GM19193 (cell line): ENCODE measurements around the gene SCUBE1.

Source experiments
- POLR2A ChIP-seq: IDR thresholded peaks from 4 replicates; pipeline ENCODE4 v1.6.1; 2011; ENCODE audit not compliant: insufficient read depth, insufficient read length; ENCODE audit errors: extremely low read depth

The SCUBE1 gene

DNA sequence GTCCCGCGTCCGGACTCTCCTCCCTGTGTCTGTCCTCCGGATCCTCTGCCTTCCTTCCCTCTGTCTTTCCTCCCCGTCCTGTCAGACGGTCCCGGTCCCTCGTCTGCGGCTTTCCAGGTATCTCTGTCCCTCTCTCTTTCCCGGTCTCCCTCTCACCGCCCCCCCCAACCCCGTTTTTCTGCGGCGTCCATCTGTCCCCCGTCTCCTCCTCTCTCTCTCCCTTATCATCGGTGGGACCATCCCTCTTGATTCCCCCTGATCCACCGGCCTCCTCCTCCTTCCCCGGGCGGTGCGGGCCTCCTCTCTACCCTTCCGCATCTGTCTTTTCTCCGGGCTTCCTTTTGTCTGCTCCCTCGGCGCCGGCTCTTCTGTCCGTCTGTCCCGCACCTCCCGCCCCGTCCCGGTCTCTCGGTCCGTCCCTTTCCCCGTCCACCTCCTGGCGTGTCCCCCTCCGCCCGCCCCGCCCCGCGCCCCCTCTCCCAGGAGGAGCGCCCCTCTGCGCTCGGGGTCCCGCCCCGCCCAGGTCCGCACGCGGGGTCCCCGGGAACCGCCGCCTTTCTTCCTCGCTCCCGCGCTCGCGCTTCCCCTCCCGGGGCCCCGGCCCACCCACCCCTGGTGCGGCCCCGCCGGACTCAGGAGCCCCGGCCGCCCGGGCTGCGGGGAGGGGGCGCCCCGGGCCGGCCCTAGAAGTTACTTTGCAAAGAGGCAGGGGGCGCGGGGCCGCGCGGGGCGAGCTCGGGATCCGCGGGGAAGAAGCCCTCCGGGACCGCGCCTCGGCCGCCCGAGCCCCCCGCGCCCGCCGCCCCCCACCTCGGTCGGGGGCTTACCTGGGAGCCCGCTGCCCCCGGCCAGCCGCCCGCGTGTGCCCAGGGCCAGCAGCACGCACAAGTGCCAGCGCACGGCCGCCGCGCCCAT, 568 bp downstream of the SCUBE1 start:
- TF ChIP-seq POLR2A: no peak

DNA sequence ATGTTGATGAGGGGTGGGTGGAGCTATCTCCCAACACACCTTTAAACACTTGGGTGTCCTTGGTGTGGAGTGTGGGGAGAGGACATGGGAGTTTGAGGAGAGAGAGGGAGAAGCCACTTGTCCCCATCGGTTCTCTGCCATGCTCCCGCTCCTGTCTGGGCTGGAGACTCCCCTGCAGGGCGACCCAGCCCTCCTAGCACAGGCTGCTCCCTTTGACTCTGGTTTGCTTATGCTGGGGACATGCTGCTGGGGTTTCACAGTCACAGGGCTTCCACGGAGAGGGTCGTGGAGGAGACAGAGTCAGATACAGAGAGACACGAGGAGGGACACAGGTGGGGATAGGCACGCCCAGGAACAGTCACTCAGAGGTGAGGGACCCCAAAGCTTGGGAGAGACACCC, 1.6 kb downstream of the SCUBE1 start:
- no peak for TF ChIP-seq POLR2A

DNA sequence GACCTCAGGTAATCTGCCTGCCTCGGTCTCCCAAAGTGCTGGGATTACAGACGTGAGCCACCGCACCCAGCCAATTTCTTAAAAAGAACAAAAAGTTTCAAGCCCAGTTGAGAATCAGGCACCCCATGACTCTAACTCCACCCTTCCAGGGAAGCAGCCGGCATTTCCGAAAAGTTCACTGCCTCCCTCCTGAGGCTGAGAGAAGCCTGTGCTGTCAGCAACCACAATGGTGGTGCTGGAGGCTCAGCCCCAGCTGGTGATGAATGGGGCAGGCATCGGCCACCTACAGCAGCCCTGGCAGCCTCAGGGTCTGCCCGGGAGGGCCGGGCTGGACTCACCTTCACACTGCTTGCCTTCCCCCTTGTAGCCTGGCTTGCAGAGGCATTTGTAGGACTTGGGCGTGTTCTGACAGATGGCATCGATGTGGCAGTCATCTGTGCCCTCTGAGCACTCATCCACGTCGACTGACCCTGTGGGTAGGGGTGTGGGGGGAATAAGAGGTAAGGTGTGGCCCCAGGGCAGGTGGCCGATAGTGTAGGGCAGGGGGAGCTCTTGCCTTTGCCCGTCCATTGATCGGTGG, 4.3 kb downstream of the SCUBE1 start:
- TF ChIP-seq POLR2A: no peak

DNA sequence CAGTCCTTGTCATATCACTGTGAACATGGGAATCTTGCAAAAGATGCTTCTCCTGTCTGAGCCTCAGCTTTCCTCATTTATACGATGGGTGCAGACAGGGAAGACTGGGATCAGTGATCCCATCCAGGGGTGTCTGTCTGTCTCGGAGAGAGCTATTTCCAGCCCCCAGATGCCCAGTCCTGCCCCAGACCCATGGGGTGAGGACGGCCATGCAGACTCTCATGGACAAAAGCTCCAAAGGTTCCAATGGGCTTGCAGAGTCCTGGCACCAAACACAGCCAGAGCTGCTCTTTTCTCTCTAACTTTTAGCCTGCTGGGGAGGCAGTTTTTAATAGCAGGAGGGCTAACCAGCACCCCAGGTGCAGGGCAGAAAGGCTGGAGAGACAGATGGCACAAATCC, 5.2 kb downstream of the SCUBE1 start:
- TF ChIP-seq POLR2A: no peak

DNA sequence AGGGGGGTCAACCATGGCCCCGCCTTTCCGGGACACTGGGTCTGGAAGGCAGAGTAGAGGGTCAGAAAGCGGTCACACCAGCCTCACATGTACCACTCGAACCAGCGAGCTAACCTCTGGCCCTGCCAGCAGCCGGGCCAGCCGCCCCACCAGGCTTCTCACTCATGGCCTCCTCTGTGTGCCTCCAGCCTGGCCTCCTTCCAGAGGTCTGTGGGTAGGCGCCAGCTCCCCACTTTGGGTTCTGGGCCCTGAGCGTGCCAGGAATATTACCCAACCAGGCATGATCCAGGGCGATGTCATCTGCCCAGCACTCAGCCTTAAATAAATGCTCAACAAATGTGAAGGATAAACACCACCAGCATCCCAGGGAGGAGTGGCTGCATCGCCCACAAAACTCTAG, 5.8 kb downstream of the SCUBE1 start:
- TF ChIP-seq POLR2A: no peak

DNA sequence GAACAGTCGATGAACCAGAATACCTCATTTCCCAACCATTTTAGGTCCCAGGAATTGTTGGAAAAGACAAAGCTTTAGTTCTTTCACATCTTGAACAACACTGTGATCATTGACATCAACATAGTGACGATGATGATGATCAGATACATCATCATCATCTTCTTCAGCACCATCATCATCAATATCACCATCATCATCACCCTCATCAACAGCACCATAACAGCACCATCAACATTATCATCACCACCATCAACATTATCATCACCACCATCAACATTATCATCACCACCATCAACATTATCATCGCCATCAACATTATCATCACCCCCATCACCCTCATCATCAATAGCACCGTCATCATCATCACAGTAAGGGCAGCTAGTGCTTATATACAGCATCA, 8.8 kb downstream of the SCUBE1 start:
- TF ChIP-seq POLR2A: no peak

DNA sequence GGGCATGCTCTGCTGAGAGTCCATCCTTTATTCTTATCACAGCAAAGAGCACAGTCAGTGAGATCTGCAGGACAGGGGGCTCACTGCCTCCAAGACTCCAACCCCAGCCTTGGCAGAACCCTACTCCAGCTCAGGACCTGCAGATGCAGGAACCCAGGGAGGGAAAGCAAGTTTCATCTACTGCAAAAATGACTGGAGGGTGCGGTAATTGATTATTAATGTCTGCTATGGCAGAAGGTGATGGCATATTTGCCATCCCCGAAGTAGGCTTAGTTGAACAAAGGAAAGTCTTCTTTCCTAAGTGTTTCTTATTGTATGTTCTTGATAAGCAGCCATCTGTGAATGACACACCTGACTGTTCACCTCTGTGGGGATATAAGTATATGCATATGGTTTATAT, 9.2 kb downstream of the SCUBE1 start:
- no peak for TF ChIP-seq POLR2A

DNA sequence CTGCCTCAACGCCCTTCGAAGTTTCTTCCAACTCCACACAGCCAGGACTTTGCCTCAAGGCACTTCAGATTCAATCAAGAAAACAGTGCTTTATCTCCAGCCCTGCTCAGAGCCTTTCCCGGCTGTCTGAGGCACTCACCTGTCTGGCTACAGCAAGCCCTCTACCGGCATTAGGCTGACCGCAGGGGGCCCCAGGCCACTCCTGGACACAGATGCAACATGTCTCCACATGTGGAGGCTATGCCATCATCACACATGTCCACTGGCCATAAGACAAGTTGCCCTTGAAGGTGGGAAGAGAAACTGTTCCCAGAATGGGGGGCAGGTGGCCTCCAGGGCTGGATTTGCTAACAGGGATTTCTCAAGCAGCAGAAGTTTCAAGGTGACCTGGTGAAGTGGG, 10.0 kb downstream of the SCUBE1 start:
- no peak for TF ChIP-seq POLR2A

DNA sequence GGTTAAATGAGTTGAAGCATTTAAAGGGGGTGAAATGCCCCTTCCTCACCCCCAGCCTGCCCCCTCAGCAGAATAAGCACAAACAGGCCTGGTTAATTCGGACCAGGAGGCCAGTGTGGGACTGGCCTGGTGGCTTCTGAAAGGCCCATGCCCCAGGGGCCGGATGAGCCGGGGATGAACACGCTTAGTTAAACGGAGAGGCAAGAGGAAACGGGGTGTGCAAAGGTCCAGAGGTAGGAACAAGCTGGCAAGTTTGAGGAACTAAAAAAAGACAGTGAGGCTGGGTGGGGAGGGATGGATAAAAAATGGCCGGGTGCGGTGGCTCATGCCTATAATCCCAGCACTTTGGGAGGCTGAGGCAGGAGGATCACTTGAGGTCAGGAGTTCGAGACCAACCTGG, 11.5 kb downstream of the SCUBE1 start:
- TF ChIP-seq POLR2A: no peak

DNA sequence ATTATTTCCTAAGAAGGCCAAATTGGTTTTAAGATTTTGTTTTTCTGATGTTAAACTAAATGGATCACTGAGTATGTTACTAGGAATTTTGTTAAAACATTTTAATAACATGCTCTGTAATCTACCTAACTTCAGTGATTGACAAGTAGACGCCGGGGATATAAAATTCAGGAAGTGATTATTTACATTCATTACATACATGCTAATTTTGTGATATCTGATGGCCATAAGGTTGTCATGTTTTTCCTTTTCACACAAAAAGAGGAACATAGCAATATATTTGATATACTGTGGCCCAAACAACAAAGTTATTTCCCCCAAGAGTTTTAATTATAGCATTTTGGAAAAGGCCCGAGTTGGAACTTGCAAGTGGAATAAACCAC, 12.1 kb downstream of the SCUBE1 start:
- TF ChIP-seq POLR2A: no peak

DNA sequence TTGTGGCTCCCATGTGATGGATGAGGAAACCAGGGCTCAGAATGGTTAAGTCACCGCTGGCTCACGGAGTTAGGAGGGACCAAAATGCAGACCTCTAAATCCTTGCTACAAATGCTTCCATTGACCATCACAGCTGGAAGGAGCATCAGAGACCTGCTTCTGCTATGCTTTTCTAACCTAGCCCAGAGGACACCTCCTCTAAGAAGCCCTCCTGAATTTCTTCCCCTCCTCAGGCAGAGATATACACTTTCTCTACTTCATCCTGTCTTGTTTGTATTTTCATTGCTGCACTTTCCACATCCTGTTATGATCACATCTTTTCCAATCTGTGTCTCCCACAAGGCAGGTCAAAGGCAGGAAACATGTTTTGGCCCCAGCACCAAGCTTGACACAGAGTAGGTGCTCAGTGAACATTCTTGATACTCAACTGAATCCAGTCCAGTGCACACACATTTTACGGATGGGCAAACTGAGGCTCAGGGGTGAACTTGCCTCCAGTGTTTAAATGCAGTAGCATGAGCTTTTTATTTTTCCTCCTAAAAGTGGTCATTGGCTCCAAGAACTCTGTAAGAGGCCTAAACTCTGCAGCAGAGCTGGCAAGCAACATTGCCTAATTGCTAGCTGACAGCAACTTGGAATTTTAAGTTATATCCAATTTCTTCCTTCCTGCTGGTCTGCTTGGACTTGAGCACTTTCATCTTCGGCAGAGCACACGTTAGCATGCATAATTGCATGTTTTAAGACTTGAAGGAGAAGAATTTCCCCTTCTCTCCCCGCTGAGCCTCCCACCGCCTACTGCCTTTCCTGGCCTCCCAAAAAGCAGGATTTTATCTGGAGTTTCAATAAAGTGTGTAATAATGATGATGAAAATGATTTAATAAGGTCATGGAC, 12.7 kb downstream of the SCUBE1 start:
- TF ChIP-seq POLR2A: no peak

DNA sequence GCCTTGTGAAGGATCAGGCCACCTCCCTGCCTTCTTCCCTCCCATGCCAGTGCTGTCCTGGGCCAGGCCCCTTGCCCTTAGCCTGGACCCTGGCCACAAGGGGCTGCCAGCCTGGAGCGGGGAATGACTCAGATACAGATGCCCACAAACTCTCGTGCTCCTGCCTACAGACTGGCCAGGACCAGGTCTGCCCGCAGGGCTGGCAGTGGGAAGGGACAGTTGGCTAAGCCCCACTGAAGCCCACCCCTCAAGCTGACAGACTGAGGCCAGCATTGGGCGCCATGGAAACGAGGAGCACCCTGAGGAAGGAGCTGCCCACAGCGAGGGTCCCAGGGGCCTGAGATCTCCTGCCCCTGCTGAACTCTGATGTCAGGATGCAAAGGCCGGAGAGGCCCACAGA, 14.1 kb downstream of the SCUBE1 start:
- no peak for TF ChIP-seq POLR2A

DNA sequence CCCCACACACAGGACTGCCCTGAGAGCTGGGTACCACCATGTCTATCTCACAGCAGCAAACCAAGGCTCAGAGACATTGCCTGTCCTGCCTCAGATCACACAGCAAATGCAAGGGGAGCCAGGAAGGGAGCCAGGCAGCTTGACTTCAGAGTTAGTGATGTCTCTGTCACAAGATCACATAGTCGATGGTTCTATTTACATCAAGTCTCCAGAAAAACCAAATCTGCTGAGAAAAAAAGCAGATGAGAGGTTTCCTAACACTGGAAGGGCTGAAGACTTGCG, 16.1 kb downstream of the SCUBE1 start:
- no peak for TF ChIP-seq POLR2A

DNA sequence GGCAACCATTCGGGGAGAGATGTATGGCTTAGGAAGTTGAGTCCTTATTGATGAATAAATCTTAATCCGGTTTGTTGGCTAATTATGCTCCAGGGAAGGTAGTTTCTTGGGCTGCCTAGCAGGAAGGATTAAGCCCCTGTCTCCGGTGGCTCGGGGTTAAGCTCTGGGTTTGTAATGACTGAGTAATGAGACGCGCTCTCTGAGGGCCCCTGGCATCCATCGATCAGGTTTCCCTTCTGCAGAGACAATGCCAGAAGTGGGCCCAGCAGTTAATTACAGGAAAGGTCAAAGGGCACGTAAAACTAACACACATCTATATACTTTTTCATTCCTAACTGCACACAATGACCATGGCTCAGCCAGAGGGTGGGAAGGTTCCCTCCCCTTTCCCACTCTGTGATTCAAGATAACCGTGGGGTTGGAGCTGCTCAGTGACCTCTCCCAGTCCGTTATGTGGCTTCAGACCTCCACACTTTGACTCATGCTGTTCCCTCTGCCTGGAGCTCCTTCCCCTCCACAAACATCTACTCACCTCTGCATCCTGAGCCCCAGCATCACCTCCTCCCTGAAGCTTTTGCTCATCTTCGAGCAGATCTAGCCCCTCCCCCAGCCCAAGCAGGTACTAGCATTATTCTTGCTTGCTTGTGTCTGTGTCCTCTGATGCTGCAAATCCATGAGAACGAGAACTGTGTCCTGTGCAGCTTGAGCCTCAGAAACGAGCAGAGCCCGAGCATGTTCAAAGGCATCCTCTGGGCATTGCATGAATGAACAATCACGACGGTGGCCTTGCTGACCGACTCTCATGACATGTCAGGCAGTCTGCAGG, 16.6 kb downstream of the SCUBE1 start:
- no peak for TF ChIP-seq POLR2A

DNA sequence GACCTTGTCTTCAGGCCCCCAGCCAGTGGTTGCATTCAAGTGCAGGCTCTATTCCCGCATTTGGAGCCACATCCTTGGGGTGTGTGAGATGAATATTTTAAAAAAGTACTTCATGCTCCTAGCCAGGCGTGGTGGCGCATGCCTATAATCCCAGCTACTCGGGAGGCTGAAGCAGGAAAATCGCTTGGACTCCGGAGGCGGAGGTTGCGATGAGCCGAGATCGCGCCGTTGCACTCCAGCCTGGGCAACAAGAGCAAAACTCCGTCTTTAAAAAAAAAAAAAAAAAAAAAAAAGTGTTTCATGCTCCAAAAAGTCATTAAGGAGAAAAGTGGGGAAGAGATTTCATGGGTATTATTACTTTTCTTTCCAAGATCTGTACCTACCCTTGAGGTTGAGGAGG, 18.0 kb downstream of the SCUBE1 start:
- no peak for TF ChIP-seq POLR2A
